Right lobe of liver (tissue), 4 donors: ENCODE data around the gene MACROD1.

Source experiments
- CTCF ChIP-seq, 4 donors: fragments of 200-600 bp in 3 of 4; fragments of 450-650 bp in 1 of 4; IDR thresholded peaks; one replicate each; pipeline versions ENCODE4 v1.5.1 to v1.8.0; 2016 to 2022; ENCODE audit warnings: antibody characterized with exemption in 4 of 4, mild to moderate bottlenecking in 2 of 4
- POLR2A ChIP-seq: fragments of 450-650 bp; IDR thresholded peaks from one replicate; pipeline ENCODE4 v1.6.1; 2017; ENCODE audit warnings: antibody characterized with exemption, mild to moderate bottlenecking
- donor health status: DM: no; HTN: no; CAD: no.
- donor health status: DM: no; HTN: no; CAD: no.
- donor health status: DM: no; HTN: yes; CAD: no.

- TF ChIP-seq CTCF (IDR thresholded peaks at IDR 0.05) (no peak), POLR2A (no peak)
Observed at GRCh38 chr11:64089915-64090805, 75.8 kb downstream of the MACROD1 start.
